Stomach (tissue), 4 donors: Measurements from ENCODE around the gene RTKN.

Source experiments
- EP300 ChIP-seq: sonication (generic); formaldehyde crosslinking; IDR thresholded peaks from one replicate; pipeline ENCODE4 v1.6.1; 2017; ENCODE audit warnings: antibody characterized with exemption
- POLR2AphosphoS5 ChIP-seq, 3 donors: sonication (generic); formaldehyde crosslinking; IDR thresholded peaks; one replicate each; pipeline ENCODE4 v1.6.1; 2016; ENCODE audit warnings: antibody characterized with exemption in 3 of 3
- TF ChIP-seq, protein P1 (sequence below), 7 experiments: fragments of 450-650 bp in 4 of 7; fragments of 200-600 bp in 3 of 7; sonication (generic) in 3 of 7; IDR thresholded peaks; one replicate each; pipeline ENCODE4 v1.5.1; 2016 to 2019; ENCODE audit warnings: antibody characterized with exemption in 7 of 7, control low read depth in 2 of 7, mild to moderate bottlenecking in 1 of 7

DNA sequence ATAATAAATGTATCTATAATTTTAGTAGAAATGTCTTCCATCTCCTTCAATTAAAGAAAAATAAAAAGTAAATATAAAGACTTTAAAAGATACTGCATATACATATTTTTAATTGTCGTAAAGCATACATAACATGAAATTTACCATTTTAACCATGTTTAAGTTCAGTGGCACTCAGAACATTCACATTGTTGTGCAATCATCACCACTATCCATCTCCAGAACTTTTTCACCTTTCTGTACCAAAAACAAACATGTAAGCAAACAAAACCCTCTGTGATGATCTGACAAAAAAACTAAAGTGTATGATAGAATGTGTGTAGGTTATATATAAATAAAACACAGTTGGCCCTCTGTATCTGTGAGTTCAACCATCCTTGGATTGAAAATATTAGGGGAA lies 48.2 kb downstream of the RTKN start:
- TF ChIP-seq EP300 = no peak
- TF ChIP-seq, protein P1, sequence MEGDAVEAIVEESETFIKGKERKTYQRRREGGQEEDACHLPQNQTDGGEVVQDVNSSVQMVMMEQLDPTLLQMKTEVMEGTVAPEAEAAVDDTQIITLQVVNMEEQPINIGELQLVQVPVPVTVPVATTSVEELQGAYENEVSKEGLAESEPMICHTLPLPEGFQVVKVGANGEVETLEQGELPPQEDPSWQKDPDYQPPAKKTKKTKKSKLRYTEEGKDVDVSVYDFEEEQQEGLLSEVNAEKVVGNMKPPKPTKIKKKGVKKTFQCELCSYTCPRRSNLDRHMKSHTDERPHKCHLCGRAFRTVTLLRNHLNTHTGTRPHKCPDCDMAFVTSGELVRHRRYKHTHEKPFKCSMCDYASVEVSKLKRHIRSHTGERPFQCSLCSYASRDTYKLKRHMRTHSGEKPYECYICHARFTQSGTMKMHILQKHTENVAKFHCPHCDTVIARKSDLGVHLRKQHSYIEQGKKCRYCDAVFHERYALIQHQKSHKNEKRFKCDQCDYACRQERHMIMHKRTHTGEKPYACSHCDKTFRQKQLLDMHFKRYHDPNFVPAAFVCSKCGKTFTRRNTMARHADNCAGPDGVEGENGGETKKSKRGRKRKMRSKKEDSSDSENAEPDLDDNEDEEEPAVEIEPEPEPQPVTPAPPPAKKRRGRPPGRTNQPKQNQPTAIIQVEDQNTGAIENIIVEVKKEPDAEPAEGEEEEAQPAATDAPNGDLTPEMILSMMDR (IDR thresholded peaks at IDR 0.05) = no peak
- TF ChIP-seq POLR2AphosphoS5 (IDR thresholded peaks at IDR 0.05) = no peak
